ENCODE measurements around the gene DNMT3A. TPM values are rescaled to one million over a fixed set of nuclear protein-coding genes. Genes with fewer than 3 reads are reported as not detected.
A peak's percentile ranks its signal among the peaks of the same experiment; 100 is the strongest.

DNMT3A gene
- total and polyA plus RNA-seq, 3 donors from 2014 or later = 15.5 to 36.3 (median 36.3) TPM

GRCh38 chr2:25367296-25367695 lies 25.6 kb upstream of the DNMT3A start:
- no peak for DNase-seq
- 75 to 92% methylated on average over 6 to 9 of the region's 9 CpGs for WGBS, 2 donors
- H3K27me3 ChIP-seq = no peaks in the 10 kb centered on the region
- no peaks in the 10 kb centered on the region for H3K36me3 ChIP-seq (ENCODE audit: low read depth, missing control alignments)
- TF ChIP-seq POLR2A (IDR thresholded peaks at IDR 0.05) = no peak
- no peaks in the 10 kb centered on the region for H3K4me1 ChIP-seq
- H3K9me3 ChIP-seq = no peaks in the 10 kb centered on the region
- no peak overlapping the region for H3K27ac ChIP-seq
- intact Hi-C loops (cut with DNase I; ENCODE audit: low total_unique reads) = no loop called here
- no peak overlapping the region for H3K4me3 ChIP-seq

- Histone ChIP-seq H3K27me3 (no peaks in the 10 kb centered on the region), H3K4me3 (no peak overlapping the region), H3K9me3 (no peaks in the 10 kb centered on the region), H3K4me1 (no peaks in the 10 kb centered on the region), H3K36me3 (ENCODE audit: low read depth, missing control alignments) (no peaks in the 10 kb centered on the region), H3K27ac (no peak overlapping the region)
- intact Hi-C loops (cut with DNase I; ENCODE audit: low total_unique reads) = no loop called here
- TF ChIP-seq POLR2A (IDR thresholded peaks at IDR 0.05) = no peak
- TF ChIP-seq CTCF (IDR thresholded peaks at IDR 0.05) = no peak
- no peak for DNase-seq
- 92 to 95% methylated on average over 4 of the region's 4 CpGs for WGBS, 2 donors
Measured at GRCh38 chr2:25366629-25367028, 24.9 kb upstream of the DNMT3A start.

- no peak for TF ChIP-seq CTCF (IDR thresholded peaks at IDR 0.05)
- TF ChIP-seq POLR2A (IDR thresholded peaks at IDR 0.05) = no peak
- H3K27ac ChIP-seq = no peak overlapping the region
- 53 to 59% methylated on average over 5 of the region's 5 CpGs for WGBS, 2 donors
- H3K36me3 ChIP-seq (ENCODE audit: low read depth, missing control alignments) = no peaks in the 10 kb centered on the region
- no peak for DNase-seq
- H3K4me1 ChIP-seq = no peaks in the 10 kb centered on the region
- no peak overlapping the region for H3K4me3 ChIP-seq
- H3K27me3 ChIP-seq = no peaks in the 10 kb centered on the region
- intact Hi-C loops (cut with DNase I; ENCODE audit: low total_unique reads) = no loop called here
- no peaks in the 10 kb centered on the region for H3K9me3 ChIP-seq
Measured at GRCh38 chr2:25365241-25365640, 23.5 kb upstream of the DNMT3A start.

GRCh38 chr2:25363733-25364132 lies 22.0 kb upstream of the DNMT3A start:
- intact Hi-C loops (cut with DNase I; ENCODE audit: low total_unique reads) = no loop called here
- WGBS, 2 donors = 90 to 94% methylated on average over 4 to 7 of the region's 7 CpGs
- Histone ChIP-seq H3K4me1 (no peaks in the 10 kb centered on the region), H3K4me3 (no peak overlapping the region), H3K9me3 (no peaks in the 10 kb centered on the region), H3K27ac (no peak overlapping the region), H3K27me3 (no peaks in the 10 kb centered on the region), H3K36me3 (ENCODE audit: low read depth, missing control alignments) (no peaks in the 10 kb centered on the region)
- no peak for TF ChIP-seq POLR2A (IDR thresholded peaks at IDR 0.05)
- no peak for DNase-seq

- intact Hi-C loops (cut with DNase I; ENCODE audit: low total_unique reads) = no loop called here
- Histone ChIP-seq H3K27ac (peak overlapping the region; percentile 27 to 58), H3K4me1 (no peaks in the 10 kb centered on the region), H3K9me3 (no peaks in the 10 kb centered on the region), H3K27me3 (no peaks in the 10 kb centered on the region), H3K36me3 (ENCODE audit: low read depth, missing control alignments) (no peaks in the 10 kb centered on the region), H3K4me3 (peak overlapping the region in 1 of 2 donors; percentile 40)
- DNase-seq = no peak
- TF ChIP-seq POLR2A (IDR thresholded peaks at IDR 0.05) (no peak), CTCF (IDR thresholded peaks at IDR 0.05) (no peak)
- WGBS, 2 donors = 25 to 40% methylated on average over 18 to 21 of the region's 21 CpGs
Measured at GRCh38 chr2:25362434-25363145, 20.9 kb upstream of the DNMT3A start.

- Histone ChIP-seq H3K9me3 (no peaks in the 10 kb centered on the region), H3K27ac (peak overlapping the region; percentile 27 to 58), H3K4me1 (no peaks in the 10 kb centered on the region), H3K36me3 (ENCODE audit: low read depth, missing control alignments) (no peaks in the 10 kb centered on the region), H3K27me3 (no peaks in the 10 kb centered on the region), H3K4me3 (peak overlapping the region in 1 of 2 donors; percentile 40)
- intact Hi-C loops (cut with DNase I; ENCODE audit: low total_unique reads) = no loop called here
- WGBS, 2 donors = 0% methylated on average over 15 to 16 of the region's 16 CpGs
- DNase-seq = peak; percentile 96
- TF ChIP-seq POLR2A (IDR thresholded peaks at IDR 0.05) = peak; percentile 30
- TF ChIP-seq CTCF (IDR thresholded peaks at IDR 0.05) = peak; percentile 95 to 96 (median 96)
Measured at GRCh38 chr2:25362049-25362433, 20.3 kb upstream of the DNMT3A start.

Measured in testis (tissue), 3 donors.